HL-60/S4 treated with phorbol 12-myristate 13-acetate at 8.2 ng/mL for 4 days and 3 days (cell line): ENCODE results near the gene CHST9.
"Not testable (repeated sequence)": the region's sequence is repeated elsewhere in the genome, so short reads cannot be mapped to it uniquely, and the experiment has no call there.

ENCODE experiments used
- in situ Hi-C: fragments of 300-500 bp; cut with MboI; formaldehyde crosslinking; loops from 2 replicates; pipeline ENCODE4 v1.15.0; 2022; ENCODE audit warnings: low sequenced_read_pairs

Gene CHST9

GRCh38 chr18:26941584-26941983 lies 243.5 kb downstream of the CHST9 start:
- in situ Hi-C loops: no loop called here

- in situ Hi-C loops: no loop called here
Measured at GRCh38 chr18:26940744-26941398, 244.2 kb downstream of the CHST9 start.

- in situ Hi-C loops: no loop called here
Measured at GRCh38 chr18:26931659-26932058, 253.4 kb downstream of the CHST9 start.

GRCh38 chr18:26930630-26931029 lies 254.5 kb downstream of the CHST9 start:
- in situ Hi-C loops: no loop called here

GRCh38 chr18:26928670-26929313 lies 256.3 kb downstream of the CHST9 start:
- in situ Hi-C loops: no loop called here

GRCh38 chr18:26927822-26928221 lies 257.3 kb downstream of the CHST9 start:
- in situ Hi-C loops: not testable (repeated sequence)

GRCh38 chr18:26926066-26926675 lies 258.9 kb downstream of the CHST9 start:
- in situ Hi-C loops: no loop called here

- in situ Hi-C loops: no loop called here
Measured at GRCh38 chr18:26925313-26925712, 259.8 kb downstream of the CHST9 start.

- in situ Hi-C loops: no loop called here
Measured at GRCh38 chr18:26922313-26922712, 262.8 kb downstream of the CHST9 start.

- in situ Hi-C loops: no loop called here
Measured at GRCh38 chr18:26920644-26921043, 264.5 kb downstream of the CHST9 start.

GRCh38 chr18:26919627-26920026 lies 265.5 kb downstream of the CHST9 start:
- in situ Hi-C loops: no loop called here

- in situ Hi-C loops: no loop called here
Measured at GRCh38 chr18:26919201-26919600, 265.9 kb downstream of the CHST9 start.

GRCh38 chr18:26911840-26912239 lies 273.3 kb downstream of the CHST9 start:
- in situ Hi-C loops: no loop called here

GRCh38 chr18:26909599-26910290 lies 275.4 kb downstream of the CHST9 start:
- in situ Hi-C loops: no loop called here

- in situ Hi-C loops: no loop called here
Measured at GRCh38 chr18:26908906-26909305, 276.2 kb downstream of the CHST9 start.

- in situ Hi-C loops: no loop called here
Measured at GRCh38 chr18:26902291-26902690, 282.8 kb downstream of the CHST9 start.

- in situ Hi-C loops: no loop called here
Measured at GRCh38 chr18:26901020-26901419, 284.1 kb downstream of the CHST9 start.

GRCh38 chr18:26894426-26894825 lies 290.7 kb downstream of the CHST9 start:
- in situ Hi-C loops: no loop called here

- in situ Hi-C loops: no loop called here
Measured at GRCh38 chr18:26893996-26894395, 291.1 kb downstream of the CHST9 start.

- in situ Hi-C loops: no loop called here
Measured at GRCh38 chr18:26888259-26888658, 296.8 kb downstream of the CHST9 start.

- in situ Hi-C loops: no loop called here
Measured at GRCh38 chr18:26875040-26875654, 310.0 kb downstream of the CHST9 start.
